Tibial nerve (tissue), 4 donors: Measurements from ENCODE around the gene DOCK9. TPM values are rescaled to one million over a fixed set of nuclear protein-coding genes. Genes with fewer than 3 reads are reported as not detected.

Experiments used
- DNase-seq, 2 donors: peaks; one replicate each; pipeline ENCODE4 v3.0.0-alpha.2; 2019; ENCODE audit warnings: low spot score in 2 of 2
- H3K27ac ChIP-seq, 4 donors: fragments of 200-600 bp; sonication (generic) in 3 of 4; one replicate each; pipeline ENCODE4 v1.5.1; 2017 to 2019; ENCODE audit warnings: mild to moderate bottlenecking in 1 of 4
- H3K27me3 ChIP-seq, 2 donors: fragments of 200-600 bp; sonication (generic) in 1 of 2; one replicate each; pipeline versions ENCODE4 v1.5.1 to v1.6.0; 2017 to 2019
- H3K36me3 ChIP-seq, 3 donors: fragments of 200-600 bp; sonication (generic); one replicate each; pipeline ENCODE4 v1.5.1; 2018 to 2019
- H3K4me1 ChIP-seq, 4 donors: fragments of 200-600 bp; sonication (generic) in 3 of 4; one replicate each; pipeline ENCODE4 v1.5.1; 2017 to 2019
- H3K4me3 ChIP-seq, 4 donors: fragments of 200-600 bp; sonication (generic) in 3 of 4; one replicate each; pipeline ENCODE4 v1.5.1; 2017 to 2019; ENCODE audit warnings: mild to moderate bottlenecking in 1 of 4, moderate library complexity in 1 of 4
- H3K9me3 ChIP-seq, 4 donors: fragments of 200-600 bp; sonication (generic) in 3 of 4; one replicate each; pipeline ENCODE4 v1.5.1; 2017 to 2019
- CTCF ChIP-seq, 5 experiments: fragments of 200-600 bp in 3 of 5; fragments of 450-650 bp in 2 of 5; sonication (generic) in 3 of 5; IDR thresholded peaks; one replicate each; pipeline ENCODE4 v1.5.1; 2016 to 2019; ENCODE audit warnings: antibody characterized with exemption in 5 of 5, mild to moderate bottlenecking in 3 of 5, moderate library complexity in 2 of 5
- EP300 ChIP-seq, 2 donors: sonication (generic); formaldehyde crosslinking; IDR thresholded peaks; one replicate each; pipeline ENCODE4 v1.6.1; 2017; ENCODE audit warnings: antibody characterized with exemption in 2 of 2, mild to moderate bottlenecking in 1 of 2
- POLR2A ChIP-seq, 2 donors: fragments of 450-650 bp; IDR thresholded peaks; one replicate each; pipeline ENCODE4 v1.6.1; 2017; ENCODE audit warnings: antibody characterized with exemption in 2 of 2, mild to moderate bottlenecking in 2 of 2, moderate library complexity in 2 of 2
- WGBS, 2 donors: methylation state at CpG; one replicate each; pipeline ENCODE4 v1.1.5; 2018; 5-methylcytosine and 5-hydroxymethylcytosine counted together
- total RNA-seq, 4 donors: library from RNA; depleted of rRNA; stranded (reverse); fragments of >200 nt; gene quantifications; one replicate each; pipeline ENCODE4 v1.1.0, GENCODE V29; 2016

DOCK9 gene
- total RNA-seq, 4 donors from 2014 or later: 147 to 258 (median 243) TPM

DNA sequence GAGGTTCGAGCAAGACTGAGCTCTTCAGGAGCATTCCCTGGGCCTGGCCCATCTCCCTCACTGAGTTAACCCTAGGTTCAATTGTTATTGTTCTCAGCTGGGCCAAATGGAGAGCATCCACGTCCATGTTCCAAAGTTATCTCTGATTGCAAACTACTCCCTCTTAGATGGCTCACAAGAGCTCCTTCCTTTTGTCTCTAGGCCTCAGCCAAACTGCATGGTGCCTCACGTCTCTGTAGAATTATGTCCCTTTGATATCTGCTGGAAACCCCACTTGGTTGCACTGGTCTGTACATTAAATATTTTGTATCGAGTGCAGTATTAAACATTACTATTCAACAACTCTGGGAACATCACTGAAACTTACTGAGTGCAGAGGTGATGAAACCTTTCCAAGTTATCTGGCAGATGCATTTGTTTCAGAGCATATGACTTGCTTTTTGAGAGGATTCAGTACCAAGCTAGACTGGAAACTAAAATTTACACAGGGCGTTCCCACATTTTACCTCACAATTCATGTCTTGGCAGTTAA, 38.1 kb downstream of the DOCK9 start:
- peaks cover 0 to 10% (median under 1%) of the 10 kb centered on the region in 4 donors for H3K9me3 ChIP-seq
- no peak overlapping the region for H3K4me3 ChIP-seq
- TF ChIP-seq POLR2A (IDR thresholded peaks at IDR 0.05): no peak
- TF ChIP-seq EP300 (IDR thresholded peaks at IDR 0.05): peak in 1 of 2 donors; percentile 8
- no peak for TF ChIP-seq CTCF (IDR thresholded peaks at IDR 0.05)
- DNase-seq: no peak
- no peaks in the 10 kb centered on the region for H3K27me3 ChIP-seq
- H3K4me1 ChIP-seq: peaks cover 0 to 52% (median 12%) of the 10 kb centered on the region in 4 donors
- peak overlapping the region in 3 of 4 donors; percentile 45 to 74 (median 64) for H3K27ac ChIP-seq
- 56 to 57% methylated on average over 5 of the region's 5 CpGs for WGBS, 2 donors
- peaks cover 0 to 7% (median 0%) of the 10 kb centered on the region in 3 donors for H3K36me3 ChIP-seq

GRCh38 chr13:98938801-98939200, 39.1 kb downstream of the DOCK9 start:
- peaks cover 0 to 17% (median 0%) of the 10 kb centered on the region in 3 donors for H3K36me3 ChIP-seq
- no peak overlapping the region for H3K4me3 ChIP-seq
- peak overlapping the region in 2 of 4 donors; percentile 57 to 74 for H3K27ac ChIP-seq
- H3K4me1 ChIP-seq: peaks cover 0 to 46% (median 12%) of the 10 kb centered on the region in 4 donors
- 81% methylated on average over 3 of the region's 3 CpGs; no CpG with 5 or more reads in 1 of the 2 donors for WGBS, 2 donors
- TF ChIP-seq POLR2A (IDR thresholded peaks at IDR 0.05): no peak
- no peak for TF ChIP-seq CTCF (IDR thresholded peaks at IDR 0.05)
- TF ChIP-seq EP300 (IDR thresholded peaks at IDR 0.05): no peak
- peaks cover 0 to 20% (median 5%) of the 10 kb centered on the region in 4 donors for H3K9me3 ChIP-seq
- no peaks in the 10 kb centered on the region for H3K27me3 ChIP-seq
- no peak for DNase-seq

- Histone ChIP-seq H3K27me3 (no peaks in the 10 kb centered on the region), H3K9me3 (peaks cover 0 to 27% (median 6%) of the 10 kb centered on the region in 4 donors), H3K4me3 (no peak overlapping the region), H3K4me1 (peaks cover 0 to 41% (median 12%) of the 10 kb centered on the region in 4 donors), H3K36me3 (peaks cover 0 to 21% (median 0%) of the 10 kb centered on the region in 3 donors), H3K27ac (peak overlapping the region in 2 of 4 donors; percentile 57 to 67)
- no peak for DNase-seq
- WGBS, 2 donors: 41% methylated on average over 6 of the region's 6 CpGs
- TF ChIP-seq EP300 (IDR thresholded peaks at IDR 0.05) (no peak), POLR2A (IDR thresholded peaks at IDR 0.05) (no peak), CTCF (IDR thresholded peaks at IDR 0.05) (no peak)
Observed at GRCh38 chr13:98937911-98938381, 39.9 kb downstream of the DOCK9 start.

DNA sequence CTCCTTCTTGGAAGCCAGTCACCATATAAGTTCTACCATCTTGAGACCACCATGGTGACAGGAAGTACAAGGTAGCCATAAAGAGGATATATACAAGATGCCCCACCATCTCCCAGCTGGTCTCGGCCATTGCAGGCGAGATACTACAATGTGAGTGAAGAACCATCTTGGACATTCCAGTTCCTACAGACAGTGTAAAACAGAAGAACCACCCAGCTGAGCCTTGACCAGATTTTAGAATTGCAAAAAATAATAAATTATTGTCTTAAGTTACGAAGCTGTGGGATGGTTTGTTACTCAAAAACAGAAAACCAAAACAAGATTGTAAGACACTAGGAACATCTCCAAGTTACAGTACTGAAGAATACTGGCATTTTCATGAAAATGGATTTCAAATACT, 43.6 kb downstream of the DOCK9 start:
- peaks cover 0 to 27% (median 6%) of the 10 kb centered on the region in 4 donors for H3K9me3 ChIP-seq
- TF ChIP-seq EP300 (IDR thresholded peaks at IDR 0.05) (no peak), POLR2A (IDR thresholded peaks at IDR 0.05) (no peak), CTCF (IDR thresholded peaks at IDR 0.05) (no peak)
- DNase-seq: no peak
- H3K36me3 ChIP-seq: peaks cover 0 to 21% (median 0%) of the 10 kb centered on the region in 3 donors
- H3K4me3 ChIP-seq: no peak overlapping the region
- WGBS, 2 donors: 96 to 100% methylated on average over 3 of the region's 3 CpGs
- no peaks in the 10 kb centered on the region for H3K27me3 ChIP-seq
- no peak overlapping the region for H3K27ac ChIP-seq
- peaks cover 0 to 31% (median 6%) of the 10 kb centered on the region in 4 donors for H3K4me1 ChIP-seq

DNA sequence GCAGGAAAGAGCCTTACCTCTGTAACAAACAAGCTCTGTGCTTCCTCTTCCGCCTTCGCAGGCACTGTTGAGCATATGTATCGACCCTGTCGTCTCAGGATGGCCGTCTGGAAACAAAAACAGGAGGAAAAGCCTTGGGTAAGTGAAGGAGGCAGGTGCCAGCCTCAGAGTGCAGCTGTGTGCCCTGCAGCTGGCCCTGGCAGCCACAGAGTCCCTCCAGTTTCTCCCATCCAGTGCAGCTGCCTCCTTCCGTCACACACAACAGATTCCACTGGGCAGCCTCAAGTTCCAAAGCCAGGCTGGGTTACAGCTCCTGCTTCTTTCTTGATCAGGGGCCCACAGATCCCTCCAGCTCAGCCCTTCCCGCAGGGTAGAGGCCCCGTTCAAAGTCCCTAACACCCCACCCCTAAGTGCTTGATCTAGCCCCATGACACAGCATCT, 47.7 kb downstream of the DOCK9 start:
- peak overlapping the region in 2 of 4 donors; percentile 38 to 60 for H3K27ac ChIP-seq

More for the DNA sequence above, 47.7 kb downstream of the DOCK9 start:
- 56 to 59% methylated on average over 8 of the region's 8 CpGs for WGBS, 2 donors
- Histone ChIP-seq H3K27me3 (no peaks in the 10 kb centered on the region), H3K4me3 (no peak overlapping the region), H3K4me1 (peaks cover 0 to 33% (median 5%) of the 10 kb centered on the region in 4 donors), H3K36me3 (peaks cover 0 to 18% (median 0%) of the 10 kb centered on the region in 3 donors), H3K9me3 (peaks cover 0 to 21% (median 6%) of the 10 kb centered on the region in 4 donors)
- TF ChIP-seq POLR2A (IDR thresholded peaks at IDR 0.05) (no peak), EP300 (IDR thresholded peaks at IDR 0.05) (no peak), CTCF (IDR thresholded peaks at IDR 0.05) (no peak)
- no peak for DNase-seq
